ENCODE measurements around the gene ZNF569.

GRCh38 chr19:37505958-37506386 is 38.7 kb upstream of the ZNF569 start:
- TF ChIP-seq EP300 (IDR thresholded peaks at IDR 0.05), result no peak
- TF ChIP-seq CTCF (IDR thresholded peaks at IDR 0.05), result no peak
- no peak for TF ChIP-seq POLR2A (IDR thresholded peaks at IDR 0.05)

Data from upper lobe of left lung (tissue), 4 donors.